ENCODE results near the gene GSK3A.

GSK3A gene

GRCh38 chr19:42220751-42221097, 21.7 kb downstream of the GSK3A start:
- no peak for DNase-seq

- peak; percentile 97 for DNase-seq
Observed at GRCh38 chr19:42219812-42220750, 22.3 kb downstream of the GSK3A start, which contains the start of gene ZNF526. ZNF526 (plus strand) TSS chr19:42220312; CDS start chr19:42224404, 4,092 bp downstream.

- peak; percentile 98 for DNase-seq
Observed at GRCh38 chr19:42217520-42218437, 24.6 kb downstream of the GSK3A start, which contains the start of gene DEDD2. DEDD2 (minus strand) TSS chr19:42217677; CDS start chr19:42217007, 670 bp downstream.

- DNase-seq = peak; percentile 7
Observed at GRCh38 chr19:42216653-42217519, 25.5 kb downstream of the GSK3A start.

GRCh38 chr19:42214810-42215485, 27.5 kb downstream of the GSK3A start:
- DNase-seq = no peak

- no peak for DNase-seq
Observed at GRCh38 chr19:42212886-42213285, 29.5 kb downstream of the GSK3A start.

GRCh38 chr19:42208612-42209011, 33.8 kb downstream of the GSK3A start:
- no peak for DNase-seq

- peak; percentile 81 for DNase-seq
Observed at GRCh38 chr19:42207767-42208271, 34.6 kb downstream of the GSK3A start.

- DNase-seq = peak; percentile 33
Observed at GRCh38 chr19:42206871-42207755, 35.3 kb downstream of the GSK3A start.

- no peak for DNase-seq
Observed at GRCh38 chr19:42204664-42205063, 37.7 kb downstream of the GSK3A start.

GRCh38 chr19:42203700-42204099, 38.7 kb downstream of the GSK3A start:
- DNase-seq = no peak

- DNase-seq = no peak
Observed at GRCh38 chr19:42202290-42202880, 40.0 kb downstream of the GSK3A start.

- no peak for DNase-seq
Observed at GRCh38 chr19:42201489-42202289, 40.7 kb downstream of the GSK3A start.

GRCh38 chr19:42200116-42200715, 42.2 kb downstream of the GSK3A start:
- no peak for DNase-seq

GRCh38 chr19:42199440-42200115, 42.8 kb downstream of the GSK3A start:
- no peak for DNase-seq

- DNase-seq = no peak
Observed at GRCh38 chr19:42198676-42199439, 43.5 kb downstream of the GSK3A start.

- DNase-seq = no peak
Observed at GRCh38 chr19:42197375-42197817, 45.0 kb downstream of the GSK3A start.

Measured in fibroblast of upper back skin (primary cell).